Measurements from ENCODE around the gene ZFYVE19. TPM values are rescaled to one million over a fixed set of nuclear protein-coding genes. Genes with fewer than 3 reads are reported as not detected.

The ZFYVE19 gene, protein sequence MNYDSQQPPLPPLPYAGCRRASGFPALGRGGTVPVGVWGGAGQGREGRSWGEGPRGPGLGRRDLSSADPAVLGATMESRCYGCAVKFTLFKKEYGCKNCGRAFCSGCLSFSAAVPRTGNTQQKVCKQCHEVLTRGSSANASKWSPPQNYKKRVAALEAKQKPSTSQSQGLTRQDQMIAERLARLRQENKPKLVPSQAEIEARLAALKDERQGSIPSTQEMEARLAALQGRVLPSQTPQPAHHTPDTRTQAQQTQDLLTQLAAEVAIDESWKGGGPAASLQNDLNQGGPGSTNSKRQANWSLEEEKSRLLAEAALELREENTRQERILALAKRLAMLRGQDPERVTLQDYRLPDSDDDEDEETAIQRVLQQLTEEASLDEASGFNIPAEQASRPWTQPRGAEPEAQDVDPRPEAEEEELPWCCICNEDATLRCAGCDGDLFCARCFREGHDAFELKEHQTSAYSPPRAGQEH
- total RNA-seq = 24.8 and 29.7 TPM in 2 replicates
- 47.2 and 55.4 TPM in 2 replicates for polyA plus RNA-seq
- 52.3 and 52.6 TPM in 2 replicates for polyA plus RNA-seq (2011; cell fraction: cytosol; rRNA removed)
- polyA plus RNA-seq (2011; cell fraction: nucleus; rRNA removed) = 190 and 203 TPM in 2 replicates
- 19.3 and 24.1 TPM in 2 replicates for polyA plus RNA-seq (2012)
- polyA minus RNA-seq = 27.3 and 33.5 TPM in 2 replicates
- polyA minus RNA-seq (2011; cell fraction: cytosol; rRNA and poly(A)+ RNA removed) = 18.5 TPM
- polyA minus RNA-seq (2011; cell fraction: nucleus; rRNA and poly(A)+ RNA removed) = 17.6 and 25.4 TPM in 2 replicates
- Bru-seq, nascent RNA = percentile 55 among the genes with signal in this experiment
- percentile 78 among the genes with signal in this experiment for BruChase-seq, experiment 1, labeled RNA remaining after a 6-hour chase
- BruChase-seq, experiment 2, labeled RNA remaining after a 2-hour chase = percentile 72 among the genes with signal in this experiment
- long read RNA-seq, transcript ZFYVE19-201 (10 exons, 1,555 nt) = minor isoform, 5 of 49 reads
- long read RNA-seq, transcript ZFYVE19-203 (11 exons, 2,775 nt) = major isoform, 23 of 49 reads
- long read RNA-seq, partial matches to known transcripts = 6 of 49 reads
- long read RNA-seq, other reads (novel, unspliced or antisense) = 12 of 49 reads

DNA sequence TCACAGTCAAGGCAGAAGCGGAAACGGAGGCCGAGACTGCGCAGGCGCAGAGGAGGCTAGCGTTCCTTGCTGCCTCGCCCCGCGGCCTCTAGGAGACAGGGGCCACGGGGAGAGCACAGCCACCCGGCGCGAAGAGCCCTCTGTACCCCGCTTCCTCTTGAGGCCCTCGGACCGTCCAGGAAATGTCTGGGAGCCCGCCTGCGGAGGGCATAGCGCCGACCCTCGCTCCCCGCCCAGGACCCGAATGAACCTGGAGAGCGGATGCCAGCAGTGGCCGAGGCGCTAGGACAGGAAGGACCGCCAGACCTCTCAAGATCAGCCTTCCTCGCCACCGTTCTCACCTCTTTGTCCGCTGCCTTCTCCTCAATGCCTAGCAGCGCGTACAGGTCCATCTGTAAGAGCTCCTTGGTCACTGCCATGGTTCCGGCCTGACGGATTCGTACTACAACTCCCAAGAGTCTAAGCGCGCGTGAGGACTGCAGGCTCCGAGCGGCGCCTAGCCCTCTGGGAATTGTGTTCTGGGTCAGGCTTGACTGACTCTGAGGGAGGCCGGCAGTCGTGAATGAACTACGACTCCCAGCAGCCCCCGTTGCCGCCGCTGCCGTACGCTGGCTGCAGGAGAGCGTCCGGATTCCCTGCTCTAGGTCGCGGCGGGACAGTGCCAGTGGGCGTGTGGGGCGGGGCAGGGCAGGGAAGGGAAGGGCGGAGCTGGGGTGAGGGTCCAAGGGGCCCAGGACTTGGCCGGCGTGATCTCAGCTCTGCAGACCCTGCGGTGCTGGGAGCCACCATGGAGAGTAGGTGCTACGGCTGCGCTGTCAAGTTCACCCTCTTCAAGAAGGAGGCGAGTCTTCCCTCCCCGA, at the start of gene ZFYVE19, which contains the start of gene DNAJC17:
Gene ZFYVE19, plus strand, starts transcription at position 62 of the 860 bp plus-strand sequence. Its CDS starts 501 bp downstream, at position 563.
Gene DNAJC17, minus strand, starts transcription at position 446 of the 860 bp plus-strand sequence. Its CDS starts 27 bp downstream, at position 419.
- ChIA-PET POLR2A (interaction anchor here (0.6 to 0.7 kb wide), 4 partner anchors 11 to 208 kb away, joined by 4 to 5 read pairs (median 4); partner anchors contain the start of gene RAD51), CTCF (interaction anchor here (1.0 to 2.6 kb wide), 8 partner anchors 13 to 87 kb away, joined by 3 to 9 read pairs (median 4); partner anchors contain the start of genes C15orf62 and VPS18)
- FAIRE-seq = peak; percentile 99
- no peaks in the 10 kb centered on the region for H3K9me1 ChIP-seq (replicated peaks; ENCODE audit: control insufficient read depth, extremely low read depth, insufficient read depth, low read length)
- no peaks in the 10 kb centered on the region for H4K20me1 ChIP-seq (replicated peaks; ENCODE audit: control insufficient read depth, extremely low read depth, insufficient read depth, low read length)
- H3K9me3 ChIP-seq (replicated peaks; ENCODE audit: control insufficient read depth, insufficient read depth, low read length) = no peaks in the 10 kb centered on the region
- H3K27ac ChIP-seq (ENCODE audit: insufficient read depth, low read depth, low read length) = peak within 1 kb of the TSS; percentile 27
- intact Hi-C loops (cut with micrococcal nuclease) (loop anchor here (1.0 to 10.0 kb wide), 6 partner anchors 11 to 212 kb away; partner anchors contain the start of genes KNL1 and RMDN3), dilution Hi-C loops (cut with MboI; ENCODE audit: extremely low pct_ligation_motif_present, low sequenced_read_pairs) (no loop called here)
- no peaks in the 10 kb centered on the region for H3K27me3 ChIP-seq (ENCODE audit: control insufficient read depth in 2 of 2, insufficient read depth in 2 of 2, low read length in 2 of 2)
- BruUV-seq (replicated peaks) = TSS peak; percentile 60
- TF ChIP-seq FOS (IDR thresholded peaks at IDR 0.05; ENCODE audit: borderline replicate concordance, insufficient read depth, low read length) (no peak), POLR2A (IDR thresholded peaks at IDR 0.05; ENCODE audit: low read depth, low read length) (peak; percentile 85), GATA2 (IDR thresholded peaks at IDR 0.05; ENCODE audit: insufficient read depth, insufficient read length, low read depth, low read length) (no peak), MYC (IDR thresholded peaks at IDR 0.05; ENCODE audit: low read depth, low read length) (no peak), EZH2 (IDR thresholded peaks at IDR 0.05; ENCODE audit: borderline replicate concordance, low read depth, low read length, severe bottlenecking) (no peak), JUN (IDR thresholded peaks at IDR 0.05; ENCODE audit: borderline replicate concordance, insufficient read depth, insufficient read length, low read depth) (no peak), POLR2AphosphoS5 (IDR thresholded peaks at IDR 0.05; ENCODE audit: insufficient read depth, low read depth, low read length) (peak; percentile 90)
- TF ChIP-seq, protein P1, sequence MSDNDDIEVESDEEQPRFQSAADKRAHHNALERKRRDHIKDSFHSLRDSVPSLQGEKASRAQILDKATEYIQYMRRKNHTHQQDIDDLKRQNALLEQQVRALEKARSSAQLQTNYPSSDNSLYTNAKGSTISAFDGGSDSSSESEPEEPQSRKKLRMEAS (IDR thresholded peaks at IDR 0.05; ENCODE audit: insufficient read depth, insufficient read length) = no peak
- TF ChIP-seq, protein P2, sequence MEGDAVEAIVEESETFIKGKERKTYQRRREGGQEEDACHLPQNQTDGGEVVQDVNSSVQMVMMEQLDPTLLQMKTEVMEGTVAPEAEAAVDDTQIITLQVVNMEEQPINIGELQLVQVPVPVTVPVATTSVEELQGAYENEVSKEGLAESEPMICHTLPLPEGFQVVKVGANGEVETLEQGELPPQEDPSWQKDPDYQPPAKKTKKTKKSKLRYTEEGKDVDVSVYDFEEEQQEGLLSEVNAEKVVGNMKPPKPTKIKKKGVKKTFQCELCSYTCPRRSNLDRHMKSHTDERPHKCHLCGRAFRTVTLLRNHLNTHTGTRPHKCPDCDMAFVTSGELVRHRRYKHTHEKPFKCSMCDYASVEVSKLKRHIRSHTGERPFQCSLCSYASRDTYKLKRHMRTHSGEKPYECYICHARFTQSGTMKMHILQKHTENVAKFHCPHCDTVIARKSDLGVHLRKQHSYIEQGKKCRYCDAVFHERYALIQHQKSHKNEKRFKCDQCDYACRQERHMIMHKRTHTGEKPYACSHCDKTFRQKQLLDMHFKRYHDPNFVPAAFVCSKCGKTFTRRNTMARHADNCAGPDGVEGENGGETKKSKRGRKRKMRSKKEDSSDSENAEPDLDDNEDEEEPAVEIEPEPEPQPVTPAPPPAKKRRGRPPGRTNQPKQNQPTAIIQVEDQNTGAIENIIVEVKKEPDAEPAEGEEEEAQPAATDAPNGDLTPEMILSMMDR (IDR thresholded peaks at IDR 0.05; ENCODE audit: extremely low read depth in 1 of 2, insufficient read depth in 1 of 2, low read depth in 1 of 2, low read length in 2 of 2) = peak in 1 of 2 donors; percentile 3
- peak within 1 kb of the TSS; percentile 64 to 67 (median 64) for H3K4me3 ChIP-seq (replicated peaks in 1 of 3; ENCODE audit: insufficient read depth in 1 of 3, low read depth in 1 of 3, low read length in 3 of 3)
- H3K36me3 ChIP-seq (ENCODE audit: control insufficient read depth in 2 of 2, extremely low read depth in 1 of 2, insufficient read depth in 2 of 2, low read length in 2 of 2) = peaks cover 2 to 12% of the 10 kb centered on the region in 2 experiments
- DNase-seq (ENCODE audit: low read depth, low spot score) = peak; percentile 98
- peak within 1 kb of the TSS; percentile 66 for H3K9ac ChIP-seq (replicated peaks; ENCODE audit: extremely low read depth, insufficient read depth, low read length)
- H3K4me1 ChIP-seq (ENCODE audit: control insufficient read depth, extremely low read depth, insufficient read depth, low read length) = peaks cover 14% of the 10 kb centered on the region
- peaks cover 27% of the 10 kb centered on the region for H3K79me2 ChIP-seq (ENCODE audit: control insufficient read depth, insufficient read depth, low read length)
- H3K4me2 ChIP-seq (ENCODE audit: insufficient read depth, low read length) = peak within 1 kb of the TSS; percentile 85
- H2AFZ ChIP-seq (ENCODE audit: low read depth, low read length) = peak within 1 kb of the TSS; percentile 95

All from endothelial cell of umbilical vein (primary cell).